ENCODE results near the gene SMIM45.

Gene SMIM45

DNA sequence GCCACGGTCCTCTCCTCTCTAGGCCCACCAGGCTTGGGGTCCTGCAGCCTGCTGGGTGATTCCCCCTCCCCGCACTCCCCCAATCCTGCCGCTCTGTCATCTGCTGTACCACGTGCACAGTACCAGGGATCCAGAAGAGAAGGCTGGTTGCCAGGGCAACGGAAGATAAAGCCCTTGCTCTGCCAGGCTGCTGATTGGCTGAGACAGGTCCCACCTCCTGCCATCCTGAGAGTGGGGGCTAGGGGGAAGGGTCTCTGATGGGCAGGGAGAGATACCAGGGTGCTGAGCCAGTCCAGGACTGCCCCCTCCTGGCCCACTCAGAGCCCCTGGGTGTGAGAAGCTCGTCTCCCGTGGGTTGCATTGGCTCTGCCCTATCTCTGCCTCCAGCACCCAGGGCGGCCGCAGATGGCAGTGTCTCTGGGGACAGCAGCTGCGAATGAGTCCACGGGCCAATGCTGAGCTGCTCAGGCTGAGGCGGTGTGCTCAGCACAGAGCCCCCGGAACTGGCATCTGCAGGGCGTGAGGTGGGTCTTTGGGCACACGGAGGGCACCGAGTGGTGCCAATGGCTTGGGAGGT lies at the start of gene SMIM45:
Gene SMIM45, plus strand, starts transcription at position 253 of the 577 bp plus-strand sequence.
- Histone ChIP-seq H3K36me3 (no peaks in the 10 kb centered on the region), H3K4me1 (replicated peaks) (no peaks in the 10 kb centered on the region), H3K9me3 (no peaks in the 10 kb centered on the region), H3K4me3 (no peak within 1 kb of the TSS), H3K27ac (no peak within 1 kb of the TSS), H3K27me3 (replicated peaks; ENCODE audit: insufficient read depth) (no peaks in the 10 kb centered on the region)
- TF ChIP-seq POLR2AphosphoS5 (IDR thresholded peaks at IDR 0.05) (no peak), POLR2A (IDR thresholded peaks at IDR 0.05) (no peak)
- TF ChIP-seq, protein P1, sequence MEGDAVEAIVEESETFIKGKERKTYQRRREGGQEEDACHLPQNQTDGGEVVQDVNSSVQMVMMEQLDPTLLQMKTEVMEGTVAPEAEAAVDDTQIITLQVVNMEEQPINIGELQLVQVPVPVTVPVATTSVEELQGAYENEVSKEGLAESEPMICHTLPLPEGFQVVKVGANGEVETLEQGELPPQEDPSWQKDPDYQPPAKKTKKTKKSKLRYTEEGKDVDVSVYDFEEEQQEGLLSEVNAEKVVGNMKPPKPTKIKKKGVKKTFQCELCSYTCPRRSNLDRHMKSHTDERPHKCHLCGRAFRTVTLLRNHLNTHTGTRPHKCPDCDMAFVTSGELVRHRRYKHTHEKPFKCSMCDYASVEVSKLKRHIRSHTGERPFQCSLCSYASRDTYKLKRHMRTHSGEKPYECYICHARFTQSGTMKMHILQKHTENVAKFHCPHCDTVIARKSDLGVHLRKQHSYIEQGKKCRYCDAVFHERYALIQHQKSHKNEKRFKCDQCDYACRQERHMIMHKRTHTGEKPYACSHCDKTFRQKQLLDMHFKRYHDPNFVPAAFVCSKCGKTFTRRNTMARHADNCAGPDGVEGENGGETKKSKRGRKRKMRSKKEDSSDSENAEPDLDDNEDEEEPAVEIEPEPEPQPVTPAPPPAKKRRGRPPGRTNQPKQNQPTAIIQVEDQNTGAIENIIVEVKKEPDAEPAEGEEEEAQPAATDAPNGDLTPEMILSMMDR (IDR thresholded peaks at IDR 0.05), result no peak
- intact Hi-C loops (cut with DNase I), result no loop called here
- no peak for DNase-seq (ENCODE audit: low spot score)
- 62% methylated on average over 16 of the region's 16 CpGs for WGBS

DNA sequence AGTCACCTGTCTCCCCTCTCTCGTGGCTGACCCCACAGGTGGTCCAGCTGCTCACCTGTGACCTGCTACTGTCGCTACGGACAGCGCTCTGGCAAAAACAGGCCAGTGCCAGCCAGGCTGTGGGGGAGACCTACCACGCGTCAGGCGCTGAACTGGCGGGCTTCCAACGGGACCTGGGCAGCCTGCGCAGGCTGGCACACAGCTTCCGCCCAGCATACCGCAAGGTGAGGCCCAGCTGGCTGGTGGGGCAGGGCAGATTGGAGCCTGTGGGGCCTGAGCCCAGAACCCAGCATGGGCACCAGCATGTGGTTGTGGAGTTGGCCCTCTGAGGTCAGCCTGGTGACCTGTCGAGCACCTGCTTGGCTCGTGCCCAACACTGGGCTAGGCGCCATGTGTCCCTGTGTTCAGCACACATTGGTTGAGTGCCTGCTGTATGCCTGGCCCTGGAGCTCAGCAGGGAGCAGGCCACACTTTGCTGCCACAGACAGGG lies 49.0 kb upstream of the SMIM45 start:
- peaks cover 6 to 12% of the 10 kb centered on the region in 2 donors for H3K36me3 ChIP-seq
- 72% methylated on average over 8 of the region's 15 CpGs for whole genome bisulfite sequencing
- no peaks in the 10 kb centered on the region for H3K27me3 ChIP-seq (replicated peaks; ENCODE audit: insufficient read depth)
- peak; percentile 34 for DNase-seq (ENCODE audit: low spot score)
- intact Hi-C loops (cut with DNase I), result no loop called here
- no peak overlapping the region for H3K4me3 ChIP-seq
- TF ChIP-seq POLR2A (IDR thresholded peaks at IDR 0.05) (no peak), POLR2AphosphoS5 (IDR thresholded peaks at IDR 0.05) (no peak)
- TF ChIP-seq, protein P1 (IDR thresholded peaks at IDR 0.05), result no peak
- H3K27ac ChIP-seq, result peak overlapping the region in 1 of 2 donors; percentile 4
- no peaks in the 10 kb centered on the region for H3K9me3 ChIP-seq
- H3K4me1 ChIP-seq (replicated peaks), result no peaks in the 10 kb centered on the region

GRCh38 chr22:41904450-41905410 lies 47.2 kb upstream of the SMIM45 start:
- no peak for DNase-seq (ENCODE audit: low spot score)
- no peak for TF ChIP-seq POLR2AphosphoS5 (IDR thresholded peaks at IDR 0.05)
- TF ChIP-seq, protein P1 (IDR thresholded peaks at IDR 0.05), result no peak
- no peak for TF ChIP-seq POLR2A (IDR thresholded peaks at IDR 0.05)
- no peaks in the 10 kb centered on the region for H3K4me1 ChIP-seq (replicated peaks)
- H3K27me3 ChIP-seq (replicated peaks; ENCODE audit: insufficient read depth), result no peaks in the 10 kb centered on the region
- H3K36me3 ChIP-seq, result no peaks in the 10 kb centered on the region
- intact Hi-C loops (cut with DNase I), result no loop called here
- 91% methylated on average over 24 of the region's 24 CpGs for WGBS
- no peak overlapping the region for H3K27ac ChIP-seq
- H3K9me3 ChIP-seq, result no peaks in the 10 kb centered on the region
- no peak overlapping the region for H3K4me3 ChIP-seq

- no peaks in the 10 kb centered on the region for H3K36me3 ChIP-seq
- intact Hi-C loops (cut with DNase I), result no loop called here
- TF ChIP-seq, protein P1 (IDR thresholded peaks at IDR 0.05), result no peak
- TF ChIP-seq POLR2AphosphoS5 (IDR thresholded peaks at IDR 0.05), result no peak
- no peak for TF ChIP-seq POLR2A (IDR thresholded peaks at IDR 0.05)
- 88% methylated on average over 22 of the region's 23 CpGs for WGBS
- no peaks in the 10 kb centered on the region for H3K9me3 ChIP-seq
- no peak for DNase-seq (ENCODE audit: low spot score)
- H3K4me3 ChIP-seq, result no peak overlapping the region
- H3K27me3 ChIP-seq (replicated peaks; ENCODE audit: insufficient read depth), result no peaks in the 10 kb centered on the region
- H3K4me1 ChIP-seq (replicated peaks), result peaks cover 4% of the 10 kb centered on the region
- no peak overlapping the region for H3K27ac ChIP-seq
Measured at GRCh38 chr22:41905411-41906202, 46.3 kb upstream of the SMIM45 start.

All from prostate gland (tissue), 2 donors.